HG03565 (cell line): ENCODE results near the gene SETD1B.
"Not testable (repeated sequence)": the region's sequence is repeated elsewhere in the genome, so short reads cannot be mapped to it uniquely, and the experiment has no call there.

ENCODE experiments used
- ATAC-seq: cut with Tn5 transposase; IDR thresholded peaks from one replicate; pipeline ENCODE4 v1.9.1; 2021; ENCODE audit warnings: mild to moderate bottlenecking, moderate library complexity; ENCODE audit not compliant: unreplicated experiment

The SETD1B gene

GRCh38 chr12:121803861-121804416 is at the start of gene SETD1B:
Gene SETD1B (plus strand): TSS chr12:121804009. CDS start chr12:121804738, 729 bp downstream.
- no peak for ATAC-seq

- no peak for ATAC-seq
Measured at GRCh38 chr12:121754836-121755235, 49.0 kb upstream of the SETD1B start.

GRCh38 chr12:121755591-121755990 is 48.2 kb upstream of the SETD1B start:
- no peak for ATAC-seq

GRCh38 chr12:121758536-121758935 is 45.3 kb upstream of the SETD1B start:
- not testable (repeated sequence) for ATAC-seq

- no peak for ATAC-seq
Measured at GRCh38 chr12:121762269-121762668, 41.5 kb upstream of the SETD1B start.

GRCh38 chr12:121764808-121765207 is 39.0 kb upstream of the SETD1B start:
- no peak for ATAC-seq

GRCh38 chr12:121765573-121765972 is 38.2 kb upstream of the SETD1B start:
- no peak for ATAC-seq

- no peak for ATAC-seq
Measured at GRCh38 chr12:121766290-121767039, 37.3 kb upstream of the SETD1B start.

- ATAC-seq: no peak
Measured at GRCh38 chr12:121767525-121768016, 36.2 kb upstream of the SETD1B start.

- no peak for ATAC-seq
Measured at GRCh38 chr12:121769297-121769830, 34.4 kb upstream of the SETD1B start.

- no peak for ATAC-seq
Measured at GRCh38 chr12:121769831-121770301, 33.9 kb upstream of the SETD1B start.

GRCh38 chr12:121770388-121770787 is 33.4 kb upstream of the SETD1B start:
- ATAC-seq: no peak

GRCh38 chr12:121770813-121771625 is 32.8 kb upstream of the SETD1B start:
- ATAC-seq: no peak

- ATAC-seq: peak; percentile 67
Measured at GRCh38 chr12:121773011-121773777, 30.6 kb upstream of the SETD1B start.

- no peak for ATAC-seq
Measured at GRCh38 chr12:121774968-121775474, 28.8 kb upstream of the SETD1B start.

GRCh38 chr12:121775501-121775900 is 28.3 kb upstream of the SETD1B start:
- ATAC-seq: no peak

GRCh38 chr12:121776190-121777098 is 27.4 kb upstream of the SETD1B start:
- ATAC-seq: no peak

- no peak for ATAC-seq
Measured at GRCh38 chr12:121778567-121779421, 25.0 kb upstream of the SETD1B start.
